ENCODE results near the gene HYDIN.

The HYDIN gene

DNA sequence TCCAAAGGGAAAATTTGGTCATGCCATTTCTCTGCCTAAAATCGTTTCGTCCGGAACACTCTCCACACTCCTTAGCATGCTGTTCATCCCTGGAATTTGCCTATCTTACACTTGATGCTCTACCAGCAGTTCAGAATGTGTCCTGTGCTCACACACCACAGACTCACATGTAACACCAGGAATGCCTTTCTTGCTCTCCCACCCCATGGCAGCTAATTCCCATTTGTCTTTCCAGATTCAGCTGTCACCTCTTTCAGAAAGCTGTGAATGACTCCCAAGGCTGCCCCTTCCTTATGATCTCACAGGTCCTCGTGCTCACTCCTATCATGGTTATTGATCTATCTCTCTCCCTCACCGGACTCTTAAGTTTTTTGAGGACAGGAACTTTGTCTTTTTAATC, 38.1 kb downstream of the HYDIN start:
- no peak for TF ChIP-seq CTCF (IDR thresholded peaks at IDR 0.05)
- Histone ChIP-seq H3K9me3 (ENCODE audit: control insufficient read depth, low read length) (no peaks in the 10 kb centered on the region), H3K79me2 (no peaks in the 10 kb centered on the region), H3K27ac (no peak overlapping the region), H3K4me3 (ENCODE audit: low read depth, low read length) (no peak overlapping the region), H3K9ac (no peak overlapping the region), H3K4me2 (ENCODE audit: low read length) (no peak overlapping the region), H2AFZ (no peak overlapping the region), H3K36me3 (ENCODE audit: control insufficient read depth, insufficient read depth, low read length) (no peaks in the 10 kb centered on the region), H3K27me3 (ENCODE audit: control insufficient read depth, insufficient read depth, low read length) (no peaks in the 10 kb centered on the region), H3K4me1 (peaks cover 3% of the 10 kb centered on the region)

DNA sequence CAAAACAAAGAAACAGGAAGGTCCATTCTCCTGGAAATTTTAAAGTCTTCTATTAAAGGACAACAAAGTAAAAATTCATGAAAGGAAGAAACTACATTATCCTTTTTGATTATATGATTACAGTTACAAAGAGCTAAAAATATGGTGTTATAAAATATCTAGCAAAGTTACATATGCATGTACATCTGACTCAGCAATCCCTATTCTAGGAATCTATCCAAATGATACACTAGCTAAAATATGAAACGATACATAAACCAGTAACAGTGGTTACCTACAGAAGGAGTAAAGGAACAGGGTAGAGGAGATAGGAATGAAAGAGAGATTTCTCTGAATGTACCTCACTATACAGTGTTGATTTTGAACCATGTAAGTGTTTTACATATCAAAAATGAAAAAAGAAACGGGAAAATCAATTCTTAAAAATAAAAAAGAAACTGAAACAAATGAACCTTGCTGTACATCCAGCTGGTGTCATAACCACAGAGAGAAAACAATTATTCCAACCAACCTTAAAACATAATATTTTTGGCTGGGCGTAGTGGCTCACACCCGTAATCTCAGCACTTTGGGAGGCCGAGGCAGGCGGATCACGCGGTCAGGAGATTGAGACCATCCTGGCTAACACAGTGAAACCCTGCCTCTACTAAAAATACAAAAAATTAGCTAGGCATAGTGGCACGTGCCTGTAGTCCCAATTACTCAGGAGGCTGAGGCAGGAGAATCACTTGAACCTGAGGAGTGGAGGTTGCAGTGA, 41.4 kb downstream of the HYDIN start:
- Histone ChIP-seq H3K4me3 (ENCODE audit: low read depth, low read length) (no peak overlapping the region), H3K27ac (no peak overlapping the region), H3K9me3 (ENCODE audit: control insufficient read depth, low read length) (no peaks in the 10 kb centered on the region), H3K79me2 (no peaks in the 10 kb centered on the region), H3K4me2 (ENCODE audit: low read length) (no peak overlapping the region), H3K27me3 (ENCODE audit: control insufficient read depth, insufficient read depth, low read length) (no peaks in the 10 kb centered on the region), H3K4me1 (no peaks in the 10 kb centered on the region), H3K36me3 (ENCODE audit: control insufficient read depth, insufficient read depth, low read length) (no peaks in the 10 kb centered on the region), H3K9ac (no peak overlapping the region), H2AFZ (no peak overlapping the region)
- TF ChIP-seq CTCF (IDR thresholded peaks at IDR 0.05) = no peak

DNA sequence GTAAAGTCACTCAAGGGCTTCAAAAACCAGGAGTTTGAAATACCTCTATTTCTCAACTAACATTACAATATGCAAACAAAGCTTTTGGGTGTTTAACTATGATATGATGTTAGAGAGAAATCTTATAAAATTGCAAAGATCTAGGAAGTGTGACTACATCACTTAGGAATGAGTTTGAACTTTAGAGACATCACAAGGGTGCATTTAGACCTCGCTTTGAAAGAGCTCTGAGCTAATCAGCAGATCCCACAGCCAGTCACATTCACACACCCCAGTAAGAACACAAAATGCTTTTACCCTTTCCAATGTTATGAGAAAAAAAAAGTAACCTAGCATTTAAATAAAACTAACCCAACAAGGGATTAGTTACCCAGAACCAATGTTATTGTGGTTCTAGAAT, 45.2 kb downstream of the HYDIN start:
- Histone ChIP-seq H2AFZ (no peak overlapping the region), H3K4me2 (ENCODE audit: low read length) (no peak overlapping the region), H3K27me3 (ENCODE audit: control insufficient read depth, insufficient read depth, low read length) (no peaks in the 10 kb centered on the region), H3K27ac (no peak overlapping the region), H3K4me3 (ENCODE audit: low read depth, low read length) (no peak overlapping the region), H3K9me3 (ENCODE audit: control insufficient read depth, low read length) (no peaks in the 10 kb centered on the region), H3K79me2 (no peaks in the 10 kb centered on the region), H3K36me3 (ENCODE audit: control insufficient read depth, insufficient read depth, low read length) (no peaks in the 10 kb centered on the region), H3K4me1 (no peaks in the 10 kb centered on the region), H3K9ac (no peak overlapping the region)
- no peak for TF ChIP-seq CTCF (IDR thresholded peaks at IDR 0.05)

DNA sequence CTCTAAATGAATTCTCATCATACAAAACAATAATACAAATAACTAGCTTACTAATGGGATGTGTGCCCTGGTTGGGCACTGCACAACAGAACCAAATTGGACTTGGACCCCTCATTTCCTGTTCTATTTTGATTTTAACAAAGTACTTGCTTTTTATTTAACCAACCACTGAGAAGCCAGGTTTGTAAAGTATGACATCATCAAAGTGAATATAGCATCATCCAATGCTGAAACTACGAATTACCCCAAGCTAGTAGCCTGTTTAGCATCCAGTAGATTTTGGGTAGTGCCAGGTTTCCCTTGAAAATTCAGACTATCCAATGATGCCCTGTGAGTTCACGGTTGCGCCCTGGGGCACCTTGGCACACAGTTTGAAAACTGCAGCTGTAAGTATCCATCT, 51.0 kb downstream of the HYDIN start:
- H3K9ac ChIP-seq = no peak overlapping the region
- H3K4me2 ChIP-seq (ENCODE audit: low read length) = no peak overlapping the region
- no peaks in the 10 kb centered on the region for H3K27me3 ChIP-seq (ENCODE audit: control insufficient read depth, insufficient read depth, low read length)
- H3K36me3 ChIP-seq (ENCODE audit: control insufficient read depth, insufficient read depth, low read length) = no peaks in the 10 kb centered on the region
- H2AFZ ChIP-seq = no peak overlapping the region
- H3K4me3 ChIP-seq (ENCODE audit: low read depth, low read length) = no peak overlapping the region
- H3K9me3 ChIP-seq (ENCODE audit: control insufficient read depth, low read length) = no peaks in the 10 kb centered on the region
- TF ChIP-seq CTCF (IDR thresholded peaks at IDR 0.05) = no peak
- H3K27ac ChIP-seq = no peak overlapping the region
- no peaks in the 10 kb centered on the region for H3K79me2 ChIP-seq
- H3K4me1 ChIP-seq = no peaks in the 10 kb centered on the region

All from parathyroid adenoma (tissue), 2 donors.